GM18520 (cell line): ENCODE results near the gene RSU1.
A peak's percentile ranks its signal among the peaks of the same experiment; 100 is the strongest.

Experiments used
- ATAC-seq: cut with Tn5 transposase; IDR thresholded peaks from one replicate; pipeline ENCODE4 v1.9.1; 2021; ENCODE audit not compliant: unreplicated experiment

Gene RSU1

GRCh38 chr10:16611037-16611436 lies 206.2 kb downstream of the RSU1 start:
- ATAC-seq, result no peak

GRCh38 chr10:16609211-16609610 lies 208.0 kb downstream of the RSU1 start:
- ATAC-seq, result no peak

GRCh38 chr10:16606923-16607322 lies 210.3 kb downstream of the RSU1 start:
- no peak for ATAC-seq

- ATAC-seq, result no peak
These were observed 210.8 kb downstream of the RSU1 start for GRCh38 chr10:16606421-16606820.

GRCh38 chr10:16603308-16603707 lies 213.9 kb downstream of the RSU1 start:
- no peak for ATAC-seq

- ATAC-seq, result no peak
These were observed 215.0 kb downstream of the RSU1 start for GRCh38 chr10:16602104-16602775.

- no peak for ATAC-seq
These were observed 217.6 kb downstream of the RSU1 start for GRCh38 chr10:16599662-16600061.

GRCh38 chr10:16597656-16598055 lies 219.6 kb downstream of the RSU1 start:
- ATAC-seq, result no peak

GRCh38 chr10:16592378-16592777 lies 224.8 kb downstream of the RSU1 start:
- no peak for ATAC-seq

GRCh38 chr10:16586358-16587138 lies 230.7 kb downstream of the RSU1 start:
- peak; percentile 91 for ATAC-seq

GRCh38 chr10:16585103-16585502 lies 232.1 kb downstream of the RSU1 start:
- ATAC-seq, result no peak

GRCh38 chr10:16583382-16583781 lies 233.8 kb downstream of the RSU1 start:
- ATAC-seq, result no peak

GRCh38 chr10:16581202-16581601 lies 236.0 kb downstream of the RSU1 start:
- ATAC-seq, result no peak

GRCh38 chr10:16570731-16571130 lies 246.5 kb downstream of the RSU1 start:
- ATAC-seq, result peak; percentile 94

GRCh38 chr10:16566202-16566805 lies 250.9 kb downstream of the RSU1 start:
- no peak for ATAC-seq

- no peak for ATAC-seq
These were observed 251.6 kb downstream of the RSU1 start for GRCh38 chr10:16565604-16566003.

- no peak for ATAC-seq
These were observed 254.3 kb downstream of the RSU1 start for GRCh38 chr10:16562891-16563290.

- no peak for ATAC-seq
These were observed 257.9 kb downstream of the RSU1 start for GRCh38 chr10:16559236-16559773.

- ATAC-seq, result no peak
These were observed 269.3 kb downstream of the RSU1 start for GRCh38 chr10:16547973-16548372.

- no peak for ATAC-seq
These were observed 272.0 kb downstream of the RSU1 start for GRCh38 chr10:16545116-16545736.

- ATAC-seq, result no peak
These were observed 272.6 kb downstream of the RSU1 start for GRCh38 chr10:16544591-16544990.
